Fibroblast of the aortic adventitia (primary cell): ENCODE measurements around the gene G2E3. TPM values are rescaled to one million over a fixed set of nuclear protein-coding genes. Genes with fewer than 3 reads are reported as not detected.

Experiments
- DNase-seq: peaks from one replicate; pipeline ENCODE4 v3.0.0-alpha.2; 2010; ENCODE audit warnings: low read depth
- H3K4me3 ChIP-seq: 2 replicates; pipeline ENCODE4 v1.5.1; 2011; ENCODE audit warnings: low read depth, mild to moderate bottlenecking, control low read depth, low read length, moderate library complexity
- total RNA-seq: library from RNA; depleted of rRNA; stranded (reverse); fragments of >200 nt; gene quantifications from 2 replicates; pipeline ENCODE4 v1.2.3, GENCODE V29; 2012; ENCODE audit warnings: low replicate concordance
- TF ChIP-seq, protein P1 (sequence below): IDR thresholded peaks from 2 replicates; pipeline ENCODE4 v1.5.1; 2011; ENCODE audit warnings: mild to moderate bottlenecking, low read length, control low read depth, inconsistent platforms; ENCODE audit not compliant: insufficient read depth

G2E3 gene
- total RNA-seq, 1 donor = 24.8 TPM

DNA sequence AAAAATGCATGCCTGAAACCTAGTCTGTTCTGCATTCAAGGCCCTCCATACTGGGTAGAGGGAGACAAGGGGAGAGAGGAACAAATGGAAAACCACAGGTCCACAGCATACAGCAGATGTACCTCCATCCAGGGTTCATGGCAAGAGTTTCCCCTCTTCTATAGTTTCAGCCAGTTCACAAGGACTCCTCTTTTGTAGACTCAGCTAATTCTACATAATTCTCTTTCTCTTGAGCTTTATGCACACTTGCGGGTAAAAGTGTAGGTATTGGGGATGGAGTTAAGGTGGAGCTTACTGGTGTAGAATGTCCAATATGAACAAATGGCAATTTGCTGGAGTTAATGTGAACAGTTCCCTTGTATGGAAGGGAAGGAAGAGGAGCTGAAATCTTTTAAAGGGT is 23.4 kb downstream of the G2E3 start:
- no peak for DNase-seq
- no peak overlapping the region for H3K4me3 ChIP-seq
- TF ChIP-seq, protein P1, sequence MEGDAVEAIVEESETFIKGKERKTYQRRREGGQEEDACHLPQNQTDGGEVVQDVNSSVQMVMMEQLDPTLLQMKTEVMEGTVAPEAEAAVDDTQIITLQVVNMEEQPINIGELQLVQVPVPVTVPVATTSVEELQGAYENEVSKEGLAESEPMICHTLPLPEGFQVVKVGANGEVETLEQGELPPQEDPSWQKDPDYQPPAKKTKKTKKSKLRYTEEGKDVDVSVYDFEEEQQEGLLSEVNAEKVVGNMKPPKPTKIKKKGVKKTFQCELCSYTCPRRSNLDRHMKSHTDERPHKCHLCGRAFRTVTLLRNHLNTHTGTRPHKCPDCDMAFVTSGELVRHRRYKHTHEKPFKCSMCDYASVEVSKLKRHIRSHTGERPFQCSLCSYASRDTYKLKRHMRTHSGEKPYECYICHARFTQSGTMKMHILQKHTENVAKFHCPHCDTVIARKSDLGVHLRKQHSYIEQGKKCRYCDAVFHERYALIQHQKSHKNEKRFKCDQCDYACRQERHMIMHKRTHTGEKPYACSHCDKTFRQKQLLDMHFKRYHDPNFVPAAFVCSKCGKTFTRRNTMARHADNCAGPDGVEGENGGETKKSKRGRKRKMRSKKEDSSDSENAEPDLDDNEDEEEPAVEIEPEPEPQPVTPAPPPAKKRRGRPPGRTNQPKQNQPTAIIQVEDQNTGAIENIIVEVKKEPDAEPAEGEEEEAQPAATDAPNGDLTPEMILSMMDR = no peak

DNA sequence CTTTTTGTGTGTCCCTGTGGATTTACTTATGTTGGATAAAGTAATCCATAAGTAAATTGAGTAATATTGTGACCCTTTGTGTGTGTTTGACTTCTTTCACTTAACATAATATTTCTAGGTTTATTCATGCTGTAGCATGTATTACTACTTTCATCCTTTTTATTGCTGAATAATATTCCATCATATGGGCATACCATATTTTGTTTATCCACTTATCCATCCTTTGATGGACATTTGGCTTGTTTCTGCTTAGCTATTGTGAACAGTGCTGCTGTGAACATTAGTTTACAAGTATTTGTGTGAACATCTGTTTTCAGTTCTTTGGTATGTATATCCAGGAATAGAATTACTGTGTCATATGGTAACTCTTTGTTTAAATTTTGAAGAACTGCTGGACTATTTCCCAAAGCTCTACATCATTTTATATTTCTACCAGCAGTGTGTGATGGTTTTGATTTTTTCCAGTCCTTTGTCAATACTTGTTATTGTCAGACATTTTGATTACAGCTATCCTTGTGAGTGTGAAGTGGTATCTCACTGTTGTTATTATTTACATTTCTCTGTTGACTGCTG is 25.2 kb downstream of the G2E3 start:
- no peak for DNase-seq
- TF ChIP-seq, protein P1 = no peak
- no peak overlapping the region for H3K4me3 ChIP-seq

DNA sequence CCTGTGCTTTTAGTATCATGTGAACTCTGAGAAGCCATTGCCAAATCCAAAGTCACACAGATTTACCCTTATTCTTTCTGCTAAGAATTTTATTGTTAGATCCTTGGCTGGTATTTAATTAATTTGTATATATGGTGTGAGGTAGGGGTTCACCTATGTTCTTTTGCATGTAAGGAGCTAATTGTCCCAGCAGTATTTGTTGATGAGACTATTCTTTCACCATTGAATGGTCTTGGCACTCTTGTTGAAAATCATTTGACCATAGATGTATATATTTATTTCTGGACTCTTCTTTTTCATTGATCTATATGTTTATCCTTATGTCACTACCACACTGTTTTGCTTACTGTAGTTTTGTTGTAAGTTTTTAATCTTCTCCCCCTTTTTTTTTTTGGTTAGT is 26.2 kb downstream of the G2E3 start:
- DNase-seq = no peak
- H3K4me3 ChIP-seq = no peak overlapping the region
- TF ChIP-seq, protein P1 = no peak

DNA sequence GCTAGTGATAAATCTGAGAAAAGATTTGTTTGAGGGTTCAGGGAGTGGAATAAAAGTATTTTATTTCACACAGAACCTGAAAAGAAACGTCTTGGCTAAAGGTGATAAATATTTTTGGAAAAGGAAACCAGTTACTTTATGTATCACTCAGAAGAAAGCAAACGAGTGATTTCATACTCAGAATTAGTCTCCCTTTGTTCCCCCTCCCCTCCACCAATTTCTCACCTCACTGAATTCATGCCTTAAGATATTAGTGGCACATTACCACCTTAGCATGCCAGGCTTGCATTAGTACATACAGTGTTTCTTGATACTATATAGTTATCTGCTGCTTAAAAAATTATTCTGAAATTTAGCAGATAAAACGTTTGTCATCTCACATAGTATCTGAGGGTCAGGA is 28.2 kb downstream of the G2E3 start:
- H3K4me3 ChIP-seq = no peak overlapping the region
- TF ChIP-seq, protein P1 = no peak
- DNase-seq = no peak

DNA sequence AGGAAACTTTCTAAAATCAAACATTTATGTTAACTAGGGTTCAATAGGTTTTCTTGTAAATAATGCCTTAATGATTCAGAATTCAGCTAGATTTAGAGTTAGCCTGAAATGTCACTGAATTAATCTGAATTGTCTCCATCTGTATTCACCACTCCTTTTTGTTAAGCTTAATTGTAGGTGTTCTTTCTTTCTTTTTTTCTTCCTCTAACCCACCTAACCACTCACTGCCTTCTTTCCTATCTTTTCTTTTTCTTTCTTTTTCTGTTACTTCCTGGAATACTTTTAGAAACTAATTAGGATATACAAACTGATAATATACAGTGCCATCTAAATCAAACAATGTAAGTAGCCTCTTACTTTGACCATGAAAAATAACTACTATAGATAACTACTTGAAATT is 29.9 kb downstream of the G2E3 start:
- TF ChIP-seq, protein P1 = no peak
- no peak overlapping the region for H3K4me3 ChIP-seq
- no peak for DNase-seq

DNA sequence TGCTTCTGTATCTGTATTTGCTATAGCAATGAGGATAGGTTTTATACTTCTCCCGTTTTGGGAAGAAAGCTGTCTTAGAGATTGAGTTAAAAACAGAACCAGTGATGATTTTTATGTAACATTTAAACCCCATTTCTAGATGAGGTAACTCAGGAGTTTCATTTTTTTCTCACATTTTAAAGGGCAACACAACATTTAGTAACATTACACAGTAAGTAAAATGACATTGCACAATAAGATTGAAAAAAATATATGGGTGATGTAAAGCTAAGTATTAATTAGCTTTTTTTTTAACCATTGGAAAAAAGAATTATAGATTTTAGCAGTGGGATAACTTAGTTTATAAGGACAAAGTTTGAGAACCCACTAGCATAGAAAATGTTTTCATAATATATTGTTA is 38.0 kb downstream of the G2E3 start:
- DNase-seq = no peak
- no peak overlapping the region for H3K4me3 ChIP-seq
- TF ChIP-seq, protein P1 = no peak

DNA sequence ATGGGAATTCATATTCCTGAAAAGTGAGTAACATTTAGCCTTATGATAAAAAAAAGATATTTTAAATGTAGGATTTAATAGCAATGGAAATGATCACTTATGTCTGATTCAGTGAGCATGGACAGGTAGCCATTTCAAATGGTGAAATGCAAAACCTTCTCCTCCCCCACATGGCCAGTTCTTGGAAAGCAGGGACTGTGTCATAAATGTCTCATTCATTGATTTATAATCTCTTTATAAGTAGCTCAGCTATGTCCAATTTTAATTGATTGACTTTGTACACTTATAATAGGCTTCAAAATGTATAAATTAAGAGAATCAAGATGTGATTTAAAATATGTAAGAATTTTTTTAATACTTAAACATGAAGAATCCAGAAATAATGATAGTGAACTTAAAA is 38.5 kb downstream of the G2E3 start:
- DNase-seq = no peak
- TF ChIP-seq, protein P1 = no peak
- H3K4me3 ChIP-seq = no peak overlapping the region
